PC-9 (cell line): Measurements from ENCODE around the gene VAC14. TPM values are rescaled to one million over a fixed set of nuclear protein-coding genes. Genes with fewer than 3 reads are reported as not detected.

Experiments used
- BruUV-seq: library from RNA; stranded (reverse); fragments of 400-500 nt; replicated peaks from 2 replicates; lab custom pipeline; 2021; lab: Mats Ljungman, UMichigan
- CTCF ChIA-PET: fragments of 300-600 bp; sonication (Branson Sonifier 250); formaldehyde crosslinking; loops from one replicate; lab custom pipeline; 2022; ENCODE audit warnings: antibody characterized with exemption; lab: Charles Lee
- POLR2A ChIA-PET: fragments of 300-600 bp; sonication (Branson Sonifier 250); formaldehyde crosslinking; loops from one replicate; lab custom pipeline; 2022; ENCODE audit warnings: antibody characterized with exemption; ENCODE audit not compliant: unreplicated experiment; lab: Charles Lee
- DNase-seq, 2 experiments: peaks; one replicate each; pipeline versions ENCODE4 v3.0.0 to v3.0.0-alpha.2; 2015 to 2022; ENCODE audit warnings: mixed read lengths in 1 of 2
- H2AFZ ChIP-seq: fragments of 200-600 bp; sonication (generic); 2 replicates; pipeline ENCODE4 v1.8.1; 2017; ENCODE audit warnings: antibody characterized with exemption
- H3F3A ChIP-seq: fragments of 200-600 bp; sonication (generic); 2 replicates; pipeline ENCODE4 v1.8.1; 2017; ENCODE audit warnings: antibody characterized with exemption, mild to moderate bottlenecking, low read depth; ENCODE audit not compliant: insufficient read depth
- H3K27ac ChIP-seq: fragments of 200-600 bp; sonication (generic); 2 replicates; pipeline ENCODE4 v1.6.1; 2016; ENCODE audit warnings: mixed run types
- H3K27me3 ChIP-seq: fragments of 200-600 bp; sonication (generic); 2 replicates; pipeline ENCODE4 v1.6.1; 2016; ENCODE audit warnings: low read depth, mixed run types; ENCODE audit not compliant: insufficient read depth
- H3K36me3 ChIP-seq: fragments of 200-600 bp; sonication (generic); 2 replicates; pipeline ENCODE4 v1.6.1; 2016; ENCODE audit warnings: low read depth, mixed run types
- H3K4me1 ChIP-seq: fragments of 200-600 bp; sonication (generic); replicated peaks from 2 replicates; pipeline ENCODE4 v1.6.1; 2016; ENCODE audit warnings: mixed run types; ENCODE audit not compliant: insufficient read depth
- H3K4me2 ChIP-seq: fragments of 200-600 bp; sonication (generic); 2 replicates; pipeline ENCODE4 v1.6.1; 2017; ENCODE audit warnings: mixed run types
- H3K4me3 ChIP-seq: fragments of 200-600 bp; sonication (generic); 2 replicates; pipeline ENCODE4 v1.6.1; 2016; ENCODE audit warnings: mixed run types
- H3K79me2 ChIP-seq: fragments of 200-600 bp; sonication (generic); 2 replicates; pipeline ENCODE4 v1.6.1; 2017; ENCODE audit warnings: low read depth, mixed run types
- H3K9me2 ChIP-seq: fragments of 200-600 bp; sonication (generic); 2 replicates; pipeline ENCODE4 v1.8.1; 2017; ENCODE audit warnings: mild to moderate bottlenecking; ENCODE audit not compliant: insufficient read depth
- H3K9me3 ChIP-seq: fragments of 200-600 bp; sonication (generic); 2 replicates; pipeline ENCODE4 v1.8.1; 2016; ENCODE audit warnings: low read depth; ENCODE audit not compliant: insufficient read depth
- H4K20me1 ChIP-seq: fragments of 200-600 bp; sonication (generic); 2 replicates; pipeline ENCODE4 v1.8.1; 2017; ENCODE audit not compliant: insufficient read depth
- CTCF ChIP-seq: fragments of 200-600 bp; sonication (generic); conservative IDR thresholded peaks from 2 replicates; pipeline ENCODE4 v1.6.1; 2017; ENCODE audit warnings: mixed run types, antibody characterized with exemption, mild to moderate bottlenecking, moderate library complexity
- EZH2 ChIP-seq: fragments of 200-600 bp; sonication (generic); IDR thresholded peaks from 2 replicates; pipeline ENCODE4 v1.8.0; 2017; ENCODE audit warnings: antibody characterized with exemption, low read depth
- intact Hi-C: fragments of 100-400 bp; cut with micrococcal nuclease; formaldehyde crosslinking; loops from one replicate; pipeline ENCODE4 v1.10.0; 2022; ENCODE audit not compliant: unreplicated experiment
- total RNA-seq: library from RNA; stranded (reverse); gene quantifications from 2 replicates; pipeline ENCODE4 v1.2.3, GENCODE V29; 2021

Gene VAC14
- total RNA-seq, 1 experiment from 2014 or later: 46.8 TPM

- DNase-seq: no peak
Observed at GRCh38 chr16:70638814-70639792, 161.9 kb downstream of the VAC14 start.

More at GRCh38 chr16:70638814-70639792, 161.9 kb downstream of the VAC14 start:
- no TSS peak for BruUV-seq
- H3K4me3 ChIP-seq: no peak overlapping the region
- H3K4me2 ChIP-seq: no peak overlapping the region
- H3F3A ChIP-seq: peaks cover 2% of the 10 kb centered on the region; the same call in 1 of the 2 replicates
- H3K79me2 ChIP-seq: no peaks in the 10 kb centered on the region
- H3K9me3 ChIP-seq: no peaks in the 10 kb centered on the region
- H3K4me1 ChIP-seq: no peaks in the 10 kb centered on the region
- POLR2A ChIA-PET: no interaction called here
- no peaks in the 10 kb centered on the region for H3K27me3 ChIP-seq
- H2AFZ ChIP-seq: no peak overlapping the region
- TF ChIP-seq EZH2 (no peak), CTCF (no peak)
- H3K27ac ChIP-seq: no peak overlapping the region
- no peaks in the 10 kb centered on the region for H3K36me3 ChIP-seq
- intact Hi-C loops: no loop called here
- CTCF ChIA-PET: no interaction called here
- no peaks in the 10 kb centered on the region for H4K20me1 ChIP-seq
- H3K9me2 ChIP-seq: no peaks in the 10 kb centered on the region

Other genes starting within 250 kb of the VAC14 start
- not detected in 2 replicates for gene IL34, start 154.6 kb downstream of the VAC14 start, total RNA-seq
- gene MTSS2, start 115.1 kb downstream of the VAC14 start, total RNA-seq: 27.6 and 52.0 TPM in 2 replicates